ENCODE data around the gene ZC3H12D.

ZC3H12D gene

DNA sequence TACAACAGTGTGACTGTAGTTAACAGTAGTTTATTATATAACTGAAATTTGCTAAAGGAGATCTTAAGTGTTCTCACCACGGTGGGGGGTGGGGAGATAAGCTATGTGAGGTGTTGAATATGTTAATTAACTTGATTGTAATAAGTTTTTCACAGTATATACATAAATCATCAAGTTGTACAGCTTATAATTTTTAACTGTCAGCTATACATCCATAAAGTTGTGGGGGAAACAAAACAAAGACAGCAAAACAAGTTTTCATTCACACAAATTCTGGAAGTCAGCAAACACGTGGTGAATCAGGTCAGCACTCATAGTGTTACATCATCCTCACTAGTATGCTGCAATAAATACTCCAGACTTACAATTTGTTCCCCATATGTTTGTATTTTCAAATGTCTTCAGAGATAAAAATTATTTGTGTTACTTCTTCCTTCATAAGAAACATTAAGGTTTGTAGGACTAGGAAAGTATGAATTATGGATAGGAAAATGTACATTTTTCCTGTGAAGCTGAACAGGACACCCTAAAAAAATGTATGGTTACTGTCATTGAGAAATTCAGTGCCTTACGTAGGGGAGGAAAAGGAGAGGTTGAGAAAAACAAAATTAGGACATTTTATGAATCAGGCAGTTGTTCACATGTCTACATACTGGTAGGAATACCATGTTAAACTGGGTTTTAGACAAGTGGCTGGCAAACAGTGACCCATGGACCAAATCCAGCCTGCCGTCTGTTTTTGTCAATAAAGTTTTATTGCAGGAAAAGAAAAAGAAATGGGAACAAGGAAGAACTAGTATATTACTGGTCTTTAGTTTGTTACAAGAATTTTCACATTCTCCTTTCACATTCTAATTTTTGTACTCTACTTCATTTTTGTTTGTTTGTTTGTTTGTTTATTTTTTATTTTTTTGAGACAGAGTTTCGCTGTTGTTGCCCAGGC, 78.7 kb downstream of the ZC3H12D start:
- no peak for DNase-seq

GRCh38 chr6:149403534-149403933, 81.3 kb downstream of the ZC3H12D start:
- no peak for DNase-seq

- no peak for DNase-seq
Measured at GRCh38 chr6:149400050-149400449, 84.8 kb downstream of the ZC3H12D start, which contains the start of gene SUMO4. Gene SUMO4, plus strand, starts transcription at chr6:149400262. Its CDS starts 130 bp downstream, at chr6:149400392.

DNA sequence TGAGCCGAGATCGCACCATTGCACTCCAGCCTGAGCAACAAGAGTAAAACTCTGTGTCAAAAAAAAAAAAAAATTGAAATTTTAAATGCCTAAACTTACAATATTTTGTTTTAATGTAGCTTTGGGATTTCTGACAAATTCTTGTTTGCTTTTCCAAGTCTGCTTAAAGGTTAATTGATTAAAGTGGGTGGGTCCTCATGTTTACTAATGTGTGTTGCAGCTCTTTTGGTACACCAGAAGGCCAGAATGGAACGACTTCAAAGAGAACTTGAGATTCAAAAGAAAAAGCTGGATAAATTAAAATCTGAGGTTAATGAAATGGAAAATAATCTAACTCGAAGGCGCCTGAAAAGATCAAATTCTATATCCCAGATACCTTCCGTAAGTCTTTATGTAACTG, 87.4 kb downstream of the ZC3H12D start:
- no peak for DNase-seq

Measured in CD4-positive, alpha-beta T cell treated with Interleukin-17A for 4 hours (primary cell).